GM18870 (cell line): ENCODE measurements around the gene PAK1IP1.
"Not testable (repeated sequence)": the region's sequence is repeated elsewhere in the genome, so short reads cannot be mapped to it uniquely, and the experiment has no call there.

ENCODE experiments used
- ATAC-seq: cut with Tn5 transposase; IDR thresholded peaks from one replicate; pipeline ENCODE4 v1.9.1; 2021; ENCODE audit warnings: moderate library complexity; ENCODE audit not compliant: unreplicated experiment

Gene PAK1IP1

DNA sequence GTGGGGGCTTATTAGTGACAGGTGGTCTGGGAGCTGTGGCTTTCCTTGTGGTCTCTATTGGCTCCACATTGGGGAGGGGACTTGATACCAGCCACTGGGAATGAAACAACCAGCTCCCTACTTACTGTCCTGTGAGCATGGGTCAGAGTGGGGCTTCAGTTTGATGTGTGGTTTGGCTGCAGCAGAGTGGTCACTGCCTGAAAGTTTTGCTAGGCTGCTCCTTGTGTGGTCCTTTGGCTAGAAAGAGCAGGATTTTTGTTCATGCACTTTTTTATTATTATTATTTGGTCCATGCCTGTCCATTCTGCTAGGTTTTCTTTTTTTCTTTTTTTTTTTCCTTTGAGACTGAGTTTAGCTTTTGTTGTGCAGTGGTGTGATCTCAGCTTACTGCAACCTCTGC, 45.3 kb downstream of the PAK1IP1 start:
- no peak for ATAC-seq

DNA sequence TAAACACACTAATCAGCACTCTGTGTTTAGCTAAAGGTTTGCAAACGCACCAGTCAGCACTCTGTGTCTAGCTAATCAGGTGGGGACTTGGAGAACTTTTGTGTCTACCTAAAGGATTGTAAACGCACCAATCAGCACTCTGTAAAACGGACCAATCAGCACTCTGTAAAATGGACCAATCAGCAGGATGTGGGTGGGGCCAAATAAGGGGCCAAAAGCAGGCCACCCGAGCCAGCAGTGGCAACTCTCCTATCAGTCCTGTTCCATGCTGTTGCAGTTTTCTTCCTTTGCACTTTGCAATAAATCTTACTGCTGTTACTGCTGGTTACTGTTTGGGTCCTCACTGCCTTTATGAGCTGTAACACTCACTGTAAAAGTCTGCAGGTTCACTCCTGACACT, 46.9 kb downstream of the PAK1IP1 start:
- not testable (repeated sequence) for ATAC-seq

DNA sequence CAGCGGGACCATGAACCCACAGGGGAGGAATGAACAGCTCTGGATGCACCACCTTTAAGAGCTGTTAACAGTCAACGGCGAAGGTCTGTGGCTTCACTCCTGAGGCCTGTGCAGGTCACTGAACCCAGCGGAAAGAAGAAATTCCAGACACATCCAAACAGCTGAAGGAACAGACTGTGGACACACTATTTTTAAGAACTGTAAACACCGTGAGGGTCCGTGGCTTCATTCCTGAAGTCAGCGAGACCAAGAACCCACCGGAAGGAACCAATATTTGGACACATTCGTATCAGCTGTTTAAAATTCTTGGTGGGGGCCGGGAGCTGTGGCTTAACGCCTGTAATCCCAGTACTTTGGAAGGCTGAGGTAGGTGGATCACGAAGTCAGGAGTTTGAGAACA, 47.5 kb downstream of the PAK1IP1 start:
- no peak for ATAC-seq

DNA sequence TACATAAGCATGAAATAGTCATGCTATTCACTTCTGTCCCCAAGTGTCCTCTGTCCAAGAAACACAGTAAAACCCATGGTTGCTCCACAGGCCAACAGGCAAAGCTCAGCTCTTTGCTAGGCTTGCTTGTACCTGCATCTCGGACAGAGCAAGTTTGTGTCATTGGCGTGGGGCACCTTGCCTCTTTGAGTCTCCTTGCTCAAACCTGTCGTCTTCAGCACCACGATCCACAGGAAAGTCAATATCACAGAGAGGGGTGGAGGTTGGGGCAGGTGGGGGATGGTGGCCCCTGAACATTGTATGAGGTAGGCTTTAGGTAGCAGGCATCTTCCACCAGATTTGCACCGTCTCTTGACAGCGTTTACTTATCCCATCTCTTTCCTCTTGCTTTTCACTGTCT, 48.7 kb downstream of the PAK1IP1 start:
- no peak for ATAC-seq

DNA sequence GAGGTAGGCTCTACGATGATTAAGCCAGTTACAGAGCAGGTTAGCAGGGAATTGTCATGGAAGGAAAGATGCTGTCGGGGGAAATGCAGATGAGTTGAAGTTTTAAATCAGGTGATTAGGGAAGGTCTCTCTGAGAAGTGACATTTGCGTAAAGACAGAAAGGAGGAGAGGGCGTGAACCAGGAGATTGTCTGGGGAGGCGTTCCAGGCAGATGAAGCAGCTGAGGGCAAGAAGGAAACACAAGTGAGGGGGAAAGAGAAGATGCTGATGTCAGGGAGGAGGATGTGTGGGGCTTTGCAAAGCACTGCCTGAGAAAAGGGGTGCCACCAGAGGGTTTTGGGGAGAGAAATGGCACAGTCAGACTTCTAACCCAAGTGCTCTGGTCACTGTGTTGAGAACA, 50.3 kb downstream of the PAK1IP1 start:
- no peak for ATAC-seq

DNA sequence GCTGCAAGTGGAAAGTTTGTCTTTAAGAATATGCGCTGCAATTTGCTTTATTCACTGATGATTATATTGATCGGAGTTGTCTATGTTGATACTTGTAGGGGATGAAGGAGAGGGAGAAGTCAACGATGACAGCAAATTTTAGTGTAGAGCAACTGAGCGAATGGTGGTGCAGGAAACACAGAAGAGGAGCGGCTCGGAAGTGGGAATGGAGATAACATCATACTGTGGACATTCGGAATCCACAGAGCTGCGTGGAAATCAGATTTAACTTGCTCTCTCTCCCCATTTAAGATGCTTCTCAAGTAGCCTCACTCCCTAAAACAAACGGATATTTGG, 52.1 kb downstream of the PAK1IP1 start:
- ATAC-seq, result no peak

DNA sequence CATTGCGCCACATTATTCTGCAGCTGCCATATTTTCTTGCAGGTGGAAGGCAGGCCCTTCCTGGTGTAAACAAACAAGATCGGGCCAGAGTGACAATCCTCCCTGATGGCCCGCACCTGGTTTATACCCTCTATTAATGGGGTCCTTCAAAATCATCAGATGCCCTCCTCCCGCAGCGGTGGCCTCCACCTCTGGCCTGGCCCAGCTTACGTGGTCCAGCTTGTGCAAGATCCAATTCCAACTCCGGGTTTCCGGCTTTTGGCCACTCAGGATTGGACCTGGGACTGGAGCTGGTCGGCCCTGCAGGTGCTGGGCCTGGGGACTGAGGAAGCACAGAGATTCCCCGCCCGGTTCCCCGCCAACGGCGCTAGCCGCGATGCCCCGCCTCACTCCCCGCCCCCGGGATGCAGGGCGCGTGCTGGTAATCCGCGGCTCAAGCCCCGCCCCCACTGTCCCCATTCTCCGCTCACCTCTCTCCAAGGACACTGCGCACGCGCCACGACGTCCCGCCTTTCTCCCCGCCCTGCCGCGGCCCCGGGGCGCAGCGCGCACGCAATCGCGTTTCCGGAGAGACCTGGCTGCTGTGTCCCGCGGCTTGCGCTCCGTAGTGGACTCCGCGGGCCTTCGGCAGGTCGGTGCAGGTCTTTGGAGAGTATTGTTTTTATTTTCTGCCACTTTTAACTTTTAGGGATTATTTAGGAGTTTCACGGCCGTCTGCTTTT, 52.6 kb downstream of the PAK1IP1 start, which contains the start of gene TMEM14B:
TMEM14B (plus strand) TSS at position 555 of the 722 bp plus-strand sequence. CDS start 1,441 bp downstream, outside the sequence.
- ATAC-seq, result peak; percentile 87

DNA sequence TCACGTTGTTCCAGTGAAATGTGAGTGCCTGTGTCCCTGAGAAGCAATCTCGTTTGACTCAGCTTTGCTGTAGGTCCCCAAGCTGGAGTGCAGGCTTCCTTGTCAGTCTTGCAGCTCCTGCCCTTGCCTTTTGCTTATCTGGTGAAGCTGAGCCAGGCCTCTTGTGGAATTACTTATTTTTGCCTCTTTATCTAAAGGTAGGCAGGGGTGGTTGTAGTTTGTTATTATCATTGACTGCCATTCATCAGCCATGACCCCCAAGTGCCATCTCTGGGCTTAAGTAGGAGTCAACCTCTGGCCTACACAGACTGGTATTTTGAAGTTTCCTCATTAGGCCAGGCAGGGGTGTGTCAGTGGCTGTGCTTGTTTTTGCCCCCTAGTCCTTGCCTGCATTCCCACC, 55.0 kb downstream of the PAK1IP1 start:
- ATAC-seq, result no peak

DNA sequence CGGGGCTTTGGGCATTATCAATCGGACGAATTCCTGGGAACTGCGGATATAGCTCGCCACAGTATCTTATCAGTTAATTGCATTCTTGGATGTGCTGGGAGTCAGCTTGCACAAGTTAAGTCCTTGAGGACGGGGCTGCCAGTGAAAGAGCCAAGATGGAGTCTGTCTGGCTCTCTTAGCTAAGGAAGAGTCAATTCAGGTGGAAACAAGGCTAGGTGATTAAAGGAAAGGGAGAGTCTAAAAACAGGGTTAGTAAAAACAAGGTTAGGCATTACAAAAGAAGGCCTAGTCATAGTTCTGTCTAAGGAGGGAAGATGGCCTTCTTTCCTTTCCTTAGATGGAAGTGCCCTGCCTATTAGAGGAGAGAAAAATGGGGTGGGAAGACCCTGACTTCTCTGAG, 55.8 kb downstream of the PAK1IP1 start:
- ATAC-seq, result not testable (repeated sequence)

DNA sequence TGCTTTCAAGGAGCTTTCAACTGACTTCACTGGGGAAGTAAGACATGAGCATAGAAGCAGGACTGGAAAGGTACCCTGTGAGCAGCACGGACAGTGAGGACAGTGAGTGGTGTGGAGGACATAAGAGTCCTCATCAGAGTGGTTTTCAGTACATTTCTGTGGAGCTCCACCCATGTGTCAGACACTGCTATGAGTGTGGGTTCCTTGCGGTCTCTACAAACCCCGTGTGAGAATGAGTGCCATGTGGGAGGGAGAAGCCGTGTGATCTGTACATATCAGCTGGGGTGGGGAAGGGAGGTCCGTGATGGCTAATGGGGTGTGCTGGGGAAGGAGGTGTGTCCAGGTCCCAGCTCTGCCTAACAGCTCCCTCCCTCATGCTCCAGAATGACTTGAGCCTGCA, 57.0 kb downstream of the PAK1IP1 start:
- ATAC-seq, result not testable (repeated sequence)

DNA sequence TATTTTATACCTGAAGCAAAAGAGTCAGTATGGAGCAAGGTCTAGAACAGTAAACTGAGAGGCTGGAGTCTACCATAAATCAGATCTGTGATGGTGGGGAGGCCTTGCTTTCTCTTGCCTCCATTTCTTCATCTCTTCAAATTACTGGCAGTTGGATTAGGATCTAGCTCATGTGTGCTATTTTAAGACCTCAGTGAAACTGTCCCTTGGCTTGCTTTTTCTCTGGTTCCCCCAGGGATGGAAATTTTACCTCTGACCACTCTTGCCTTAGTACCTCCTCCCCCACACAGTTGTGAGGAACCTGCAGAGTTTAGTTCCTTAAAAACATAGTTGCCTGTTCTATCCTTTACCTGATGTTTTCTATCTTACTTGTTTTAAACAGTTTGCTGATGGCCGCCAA, 61.3 kb downstream of the PAK1IP1 start:
- ATAC-seq, result no peak
